Naive thymus-derived CD4-positive, alpha-beta T cell (primary cell): ENCODE data around the gene ZFAND3. TPM values are rescaled to one million over a fixed set of nuclear protein-coding genes. Genes with fewer than 3 reads are reported as not detected.

Source experiments
- ATAC-seq: fragments of 150-1000 bp; cut with Tn5 transposase; 2 replicates; pipeline ENCODE4 v1.10.0; 2021; ENCODE audit warnings: mild to moderate bottlenecking, moderate library complexity
- CTCF ChIA-PET: fragments of 350-600 bp; sonication (Branson Sonifier 250); formaldehyde crosslinking; loops from one replicate; lab custom pipeline; 2021; ENCODE audit warnings: antibody characterized with exemption; lab: Charles Lee
- POLR2A ChIA-PET: fragments of 350-600 bp; sonication (Branson Sonifier 250); formaldehyde crosslinking; loops from one replicate; lab custom pipeline; 2021; ENCODE audit warnings: antibody characterized with exemption, inconsistent platforms; lab: Charles Lee
- DNase-seq, 9 donors: peaks; one replicate each; pipeline versions ENCODE4 v3.0.0 to v3.0.0-alpha.2; 2020 to 2022; ENCODE audit warnings: mixed read lengths in 1 of 9
- H3K27ac ChIP-seq: one replicate; pipeline ENCODE4 v1.7.0; 2013; ENCODE audit warnings: mild to moderate bottlenecking, low read depth, low read length, moderate library complexity
- H3K27me3 ChIP-seq, 2 donors: one replicate each; pipeline ENCODE4 v1.7.0; 2013; ENCODE audit warnings: low read length in 2 of 2, mild to moderate bottlenecking in 2 of 2, moderate library complexity in 2 of 2; ENCODE audit not compliant: control insufficient read depth in 2 of 2, insufficient read depth in 2 of 2
- H3K36me3 ChIP-seq, 3 experiments: 1 replicate in 2 of 3; 2 replicates in 1 of 3; pipeline ENCODE4 v1.7.0; 2013; ENCODE audit warnings: low read length in 3 of 3, mild to moderate bottlenecking in 3 of 3, moderate library complexity in 1 of 3; ENCODE audit not compliant: insufficient read depth in 3 of 3, control insufficient read depth in 2 of 3
- H3K4me1 ChIP-seq, 2 donors: one replicate each; pipeline ENCODE4 v1.7.0; 2013; ENCODE audit warnings: low read length in 2 of 2, mild to moderate bottlenecking in 2 of 2, moderate library complexity in 1 of 2; ENCODE audit not compliant: control insufficient read depth in 2 of 2, insufficient read depth in 2 of 2
- H3K4me3 ChIP-seq: 2 replicates; pipeline ENCODE4 v1.7.0; 2013; ENCODE audit warnings: mild to moderate bottlenecking, low read length
- H3K9me3 ChIP-seq, 3 experiments: 1 replicate in 2 of 3; 2 replicates in 1 of 3; pipeline ENCODE4 v1.7.0; 2013; ENCODE audit warnings: low read length in 3 of 3; ENCODE audit not compliant: control insufficient read depth in 2 of 3
- H3K27ac Mint-ChIP-seq, 9 donors: one replicate each; pipeline ENCODE4 v1.8.0; 2020 to 2022; ENCODE audit warnings: mixed read lengths in 9 of 9, mild to moderate bottlenecking in 8 of 9, moderate library complexity in 5 of 9, inconsistent platforms in 2 of 9
- H3K27me3 Mint-ChIP-seq, 5 donors: one replicate each; pipeline ENCODE4 v1.8.0; 2021 to 2022; ENCODE audit warnings: mixed read lengths in 5 of 5, mild to moderate bottlenecking in 1 of 5
- H3K36me3 Mint-ChIP-seq, 5 donors: one replicate each; pipeline ENCODE4 v1.8.0; 2020 to 2022; ENCODE audit warnings: mixed read lengths in 5 of 5, mild to moderate bottlenecking in 3 of 5, inconsistent platforms in 1 of 5
- H3K4me1 Mint-ChIP-seq, 7 donors: one replicate each; pipeline ENCODE4 v1.8.0; 2020 to 2022; ENCODE audit warnings: mixed read lengths in 7 of 7, mild to moderate bottlenecking in 3 of 7, inconsistent platforms in 1 of 7
- H3K4me3 Mint-ChIP-seq, 10 donors: one replicate each; pipeline ENCODE4 v1.8.0; 2020 to 2022; ENCODE audit warnings: mild to moderate bottlenecking in 10 of 10, mixed read lengths in 10 of 10, moderate library complexity in 6 of 10, inconsistent platforms in 2 of 10
- H3K9me3 Mint-ChIP-seq, 11 donors: one replicate each; pipeline ENCODE4 v1.8.0; 2020 to 2022; ENCODE audit warnings: mixed read lengths in 11 of 11, mild to moderate bottlenecking in 4 of 11, inconsistent platforms in 1 of 11, moderate library complexity in 1 of 11
- intact Hi-C, 2 donors: fragments of 100-400 bp; cut with micrococcal nuclease; formaldehyde crosslinking; loops; one replicate each; pipeline ENCODE4 v1.15.1; 2023
- polyA plus RNA-seq, 2 donors: library from polyadenylated mRNA; unstranded; fragments of 300-500 nt; fragmentation: Illumina TruSeq; gene quantifications; one replicate each; pipeline ENCODE4 v1.2.3, GENCODE V29; 2021
- total RNA-seq, 6 experiments: library from RNA in 5 of 6; stranded (reverse) in 5 of 6; gene quantifications; 1 replicate in 5 of 6; 2 replicates in 1 of 6; pipeline ENCODE4 v1.2.3 and lab custom pipeline; 2021 to 2026

ZFAND3 gene
- total and polyA plus RNA-seq, 7 experiments from 2014 or later: 3.5 to 55.0 (median 37.1) TPM

DNA sequence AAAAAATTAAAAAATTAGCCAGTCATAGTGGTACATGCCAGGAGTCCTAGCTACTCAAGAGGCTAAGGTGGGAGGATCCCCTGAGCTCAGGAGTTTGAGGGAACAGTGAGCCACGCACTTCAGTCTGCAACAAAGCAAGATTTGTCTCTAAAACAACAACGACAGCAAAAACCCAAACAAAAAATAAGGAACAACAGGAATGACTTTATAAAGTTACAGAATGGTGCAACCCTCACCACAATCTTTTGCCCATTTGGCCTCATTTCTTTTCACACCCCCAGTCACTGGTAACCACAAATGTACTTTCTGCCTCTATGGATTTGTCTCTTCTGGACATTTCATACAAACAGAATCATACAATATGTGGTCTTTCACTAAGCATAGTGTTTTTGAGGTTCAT lies 16.7 kb upstream of the ZFAND3 start:
- Mint-ChIP-seq H3K27ac (no peak overlapping the region), H3K4me1 (peaks cover 0 to 7% (median 0%) of the 10 kb centered on the region in 7 donors), H3K27me3 (peaks cover 0 to 17% (median 0%) of the 10 kb centered on the region in 5 donors), H3K4me3 (no peak overlapping the region), H3K9me3 (no peaks in the 10 kb centered on the region), H3K36me3 (no peaks in the 10 kb centered on the region)
- DNase-seq: no peak
- H3K9me3 ChIP-seq: no peaks in the 10 kb centered on the region
- CTCF ChIA-PET: no interaction called here
- ATAC-seq: peak; percentile 31
- no peaks in the 10 kb centered on the region for H3K36me3 ChIP-seq
- H3K4me3 ChIP-seq: no peak overlapping the region
- no peaks in the 10 kb centered on the region for H3K4me1 ChIP-seq
- no peaks in the 10 kb centered on the region for H3K27me3 ChIP-seq
- POLR2A ChIA-PET: interaction anchor here (0.6 kb wide), 1 partner anchor 1158 kb away, joined by 3 read pairs; no protein-coding TSS in a partner anchor
- intact Hi-C loops: no loop called here
- H3K27ac ChIP-seq: no peak overlapping the region

DNA sequence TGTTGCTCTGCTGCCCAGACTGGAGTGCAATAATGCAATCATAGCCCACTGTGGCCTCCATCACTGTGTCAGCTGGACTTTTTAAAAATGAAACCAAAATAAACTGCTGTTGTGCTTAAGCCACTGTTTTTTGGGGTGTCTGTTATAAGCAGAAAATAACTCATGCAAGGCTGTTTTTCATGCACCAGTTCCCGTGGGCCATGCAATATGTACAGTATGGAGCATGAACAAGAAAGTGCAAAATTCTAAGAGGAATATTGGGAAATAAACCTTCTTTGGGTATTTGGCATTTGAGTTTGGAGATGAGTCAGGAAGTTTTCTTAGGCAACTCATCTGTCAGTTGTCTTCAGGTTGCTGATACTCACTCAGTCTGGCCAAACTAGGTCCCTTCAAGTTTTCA lies 14.9 kb upstream of the ZFAND3 start:
- H3K4me3 Mint-ChIP-seq: no peak overlapping the region
- intact Hi-C loops: no loop called here
- H3K4me1 ChIP-seq: no peaks in the 10 kb centered on the region
- DNase-seq (no peak), ATAC-seq (no peak)
- no peak overlapping the region for H3K27ac ChIP-seq
- H3K4me1 Mint-ChIP-seq: peaks cover 0 to 7% (median 0%) of the 10 kb centered on the region in 7 donors
- H3K36me3 Mint-ChIP-seq: no peaks in the 10 kb centered on the region
- ChIA-PET POLR2A (interaction anchor here (1.1 kb wide), 1 partner anchor 14 kb away, joined by 3 read pairs; no protein-coding TSS in a partner anchor), CTCF (no interaction called here)
- H3K27ac Mint-ChIP-seq: no peak overlapping the region
- no peaks in the 10 kb centered on the region for H3K27me3 ChIP-seq
- no peaks in the 10 kb centered on the region for H3K36me3 ChIP-seq
- H3K9me3 Mint-ChIP-seq: no peaks in the 10 kb centered on the region
- no peaks in the 10 kb centered on the region for H3K9me3 ChIP-seq
- peaks cover 0 to 22% (median 5%) of the 10 kb centered on the region in 5 donors for H3K27me3 Mint-ChIP-seq
- no peak overlapping the region for H3K4me3 ChIP-seq

DNA sequence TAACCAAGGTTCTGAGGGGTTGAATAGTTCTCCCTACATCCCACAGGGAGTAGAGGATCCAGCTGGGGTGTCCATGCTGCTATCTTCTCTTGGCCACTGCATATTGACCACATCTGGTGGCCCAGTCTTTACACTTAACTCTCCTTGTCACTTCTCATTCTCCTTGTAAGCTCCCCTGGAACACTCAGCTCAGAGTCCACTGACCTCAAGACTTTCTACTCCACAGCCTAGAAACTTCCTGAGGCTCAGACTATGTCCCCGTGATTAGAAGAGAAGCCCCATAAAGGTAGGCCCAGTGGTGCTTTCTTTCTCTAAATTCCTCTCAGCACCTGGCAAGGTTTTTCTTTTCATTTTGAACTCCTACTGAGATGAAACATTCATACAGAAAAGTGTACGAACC lies 13.3 kb upstream of the ZFAND3 start:
- CTCF ChIA-PET: no interaction called here

DNA sequence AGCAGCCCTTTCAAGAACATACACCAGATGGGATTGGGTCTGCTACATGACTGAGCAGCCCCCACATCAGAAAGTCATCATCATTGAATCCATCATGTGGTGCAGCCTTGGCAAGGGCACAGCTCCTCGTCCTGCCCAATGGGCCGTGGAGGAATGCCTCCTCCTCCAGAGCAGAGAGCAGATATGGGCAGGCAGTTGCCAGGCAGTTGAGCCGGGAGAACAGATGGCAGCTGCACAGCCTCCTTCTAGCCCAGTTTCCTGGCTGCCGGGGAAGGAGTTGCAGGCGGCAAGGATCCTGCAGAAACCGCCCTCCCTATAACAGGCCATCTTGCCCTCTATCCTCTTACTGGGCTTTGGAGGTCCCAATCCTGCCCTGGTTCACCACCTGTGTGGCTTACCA lies 11.9 kb upstream of the ZFAND3 start:
- H3K4me1 ChIP-seq: no peaks in the 10 kb centered on the region
- H3K27ac ChIP-seq: no peak overlapping the region
- H3K4me3 Mint-ChIP-seq: no peak overlapping the region
- POLR2A ChIA-PET: no interaction called here
- H3K36me3 Mint-ChIP-seq: no peaks in the 10 kb centered on the region
- H3K4me1 Mint-ChIP-seq: peaks cover 0 to 6% (median 0%) of the 10 kb centered on the region in 7 donors
- no peaks in the 10 kb centered on the region for H3K9me3 Mint-ChIP-seq
- ATAC-seq (no peak), DNase-seq (no peak)
- no peaks in the 10 kb centered on the region for H3K36me3 ChIP-seq
- peaks cover 3 to 21% (median 5%) of the 10 kb centered on the region in 5 donors for H3K27me3 Mint-ChIP-seq
- H3K27ac Mint-ChIP-seq: no peak overlapping the region
- no peak overlapping the region for H3K4me3 ChIP-seq
- intact Hi-C loops: no loop called here
- H3K9me3 ChIP-seq: no peaks in the 10 kb centered on the region
- CTCF ChIA-PET: no interaction called here
- no peaks in the 10 kb centered on the region for H3K27me3 ChIP-seq

More for the DNA sequence above, 13.3 kb upstream of the ZFAND3 start:
- Mint-ChIP-seq H3K27me3 (peaks cover 0 to 20% (median 5%) of the 10 kb centered on the region in 5 donors), H3K36me3 (no peaks in the 10 kb centered on the region), H3K4me1 (peaks cover 0 to 7% (median 0%) of the 10 kb centered on the region in 7 donors), H3K4me3 (no peak overlapping the region), H3K9me3 (no peaks in the 10 kb centered on the region), H3K27ac (no peak overlapping the region)
- no peak for DNase-seq
- Histone ChIP-seq H3K36me3 (no peaks in the 10 kb centered on the region), H3K27ac (no peak overlapping the region), H3K9me3 (no peaks in the 10 kb centered on the region), H3K4me1 (no peaks in the 10 kb centered on the region), H3K27me3 (no peaks in the 10 kb centered on the region), H3K4me3 (no peak overlapping the region)
- intact Hi-C loops: no loop called here
- POLR2A ChIA-PET: interaction anchor here (1.1 kb wide), 1 partner anchor 67 kb away, joined by 3 read pairs; no protein-coding TSS in a partner anchor
- ATAC-seq: no peak

DNA sequence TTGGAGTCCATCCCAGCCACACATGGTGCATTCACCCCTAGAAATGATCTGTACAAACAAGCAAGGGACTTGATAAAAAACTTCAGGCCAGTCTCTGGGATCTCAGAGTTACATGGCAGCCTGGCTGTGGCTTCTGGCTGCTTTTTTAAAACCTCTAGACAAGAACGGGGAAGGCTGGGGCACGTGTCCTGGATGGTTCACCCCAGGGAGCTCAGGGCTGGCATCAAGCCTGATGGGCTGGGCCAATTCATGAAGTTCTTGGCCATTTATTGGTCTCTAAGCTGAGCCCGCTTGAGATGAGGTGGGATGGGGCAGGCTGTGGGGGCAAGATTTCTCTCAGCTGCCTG lies 10.4 kb upstream of the ZFAND3 start:
- Histone ChIP-seq H3K36me3 (no peaks in the 10 kb centered on the region), H3K27ac (no peak overlapping the region), H3K27me3 (no peaks in the 10 kb centered on the region), H3K9me3 (no peaks in the 10 kb centered on the region), H3K4me1 (no peaks in the 10 kb centered on the region), H3K4me3 (no peak overlapping the region)
- Mint-ChIP-seq H3K9me3 (no peaks in the 10 kb centered on the region), H3K4me3 (no peak overlapping the region), H3K27me3 (peaks cover 3 to 19% (median 5%) of the 10 kb centered on the region in 5 donors), H3K4me1 (peaks cover 0 to 5% (median 0%) of the 10 kb centered on the region in 7 donors), H3K27ac (no peak overlapping the region), H3K36me3 (no peaks in the 10 kb centered on the region)
- ATAC-seq (no peak), DNase-seq (no peak)
- CTCF ChIA-PET: no interaction called here
- POLR2A ChIA-PET: interaction anchor here (2.3 kb wide), 1 partner anchor 10 kb away, joined by 6 read pairs; no protein-coding TSS in a partner anchor
- intact Hi-C loops: no loop called here

DNA sequence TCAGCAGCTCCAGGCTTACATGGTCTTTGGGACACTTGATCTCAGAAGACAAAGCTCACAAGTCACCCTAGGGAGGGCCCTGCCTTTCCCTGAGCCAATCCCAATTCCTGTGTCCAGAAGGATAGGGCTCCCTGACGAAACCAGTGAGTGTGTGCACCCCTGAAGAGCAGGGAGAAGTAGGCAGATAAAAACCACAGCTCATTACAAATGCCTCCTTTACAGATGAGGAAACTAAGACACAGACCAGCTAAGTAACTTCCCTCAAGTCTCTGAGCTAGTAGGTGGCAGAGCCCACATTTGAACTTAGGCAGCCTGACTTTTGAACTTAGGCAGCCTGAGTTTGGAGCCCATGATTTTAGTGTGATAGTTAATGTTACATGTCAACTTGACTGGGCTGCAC lies 6.7 kb upstream of the ZFAND3 start:
- Mint-ChIP-seq H3K36me3 (peaks cover 0 to 2% (median 0%) of the 10 kb centered on the region in 5 donors), H3K9me3 (no peaks in the 10 kb centered on the region), H3K4me3 (no peak overlapping the region), H3K4me1 (peaks cover 3 to 13% (median 10%) of the 10 kb centered on the region in 7 donors), H3K27ac (no peak overlapping the region), H3K27me3 (peaks cover 3 to 44% (median 5%) of the 10 kb centered on the region in 5 donors)
- H3K27ac ChIP-seq: no peak overlapping the region
- DNase-seq (no peak), ATAC-seq (no peak)
- no peak overlapping the region for H3K4me3 ChIP-seq
- H3K36me3 ChIP-seq: no peaks in the 10 kb centered on the region
- ChIA-PET POLR2A (interaction anchor here (1.2 kb wide), 1 partner anchor 13 kb away, joined by 4 read pairs; no protein-coding TSS in a partner anchor), CTCF (no interaction called here)
- peaks cover under 1 to 6% of the 10 kb centered on the region in 2 donors for H3K4me1 ChIP-seq
- H3K9me3 ChIP-seq: no peaks in the 10 kb centered on the region
- no peaks in the 10 kb centered on the region for H3K27me3 ChIP-seq
- intact Hi-C loops: loop anchor here in 1 of 2 donors (10.0 kb wide), 1 partner anchor 458 kb away; the partner anchor contains the start of gene RNF8

DNA sequence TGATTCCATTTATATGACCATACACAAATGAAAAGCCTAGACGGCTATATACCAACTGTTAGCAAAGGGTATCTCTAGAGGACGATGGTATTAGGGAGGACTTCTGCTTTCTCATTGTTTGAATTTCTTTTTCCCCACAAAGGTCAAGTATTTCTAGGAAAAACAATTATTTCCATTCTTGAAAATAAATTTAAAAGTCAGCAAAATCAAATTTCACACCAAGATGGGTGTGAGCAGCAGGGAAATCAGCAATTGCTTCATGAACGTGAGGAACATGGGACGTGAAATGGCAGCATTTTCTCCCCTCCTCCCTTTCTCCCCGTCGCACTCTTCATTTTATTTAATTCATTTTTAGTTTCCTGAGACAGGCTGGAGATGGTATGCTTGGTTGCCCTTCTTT lies 5.2 kb upstream of the ZFAND3 start:
- ChIA-PET CTCF (no interaction called here), POLR2A (no interaction called here)
- H3K27me3 ChIP-seq: no peaks in the 10 kb centered on the region
- Mint-ChIP-seq H3K4me3 (no peak overlapping the region), H3K36me3 (peaks cover 0 to 2% (median 0%) of the 10 kb centered on the region in 5 donors), H3K27ac (no peak overlapping the region), H3K4me1 (peaks cover 8 to 25% (median 18%) of the 10 kb centered on the region in 7 donors), H3K27me3 (peaks cover 0 to 35% (median 3%) of the 10 kb centered on the region in 5 donors), H3K9me3 (no peaks in the 10 kb centered on the region)
- no peak overlapping the region for H3K4me3 ChIP-seq
- ATAC-seq (no peak), DNase-seq (no peak)
- intact Hi-C loops: loop anchor here in 1 of 2 donors (10.0 kb wide), 1 partner anchor 460 kb away; the partner anchor contains the start of gene RNF8
- H3K4me1 ChIP-seq: peaks cover 6 to 8% of the 10 kb centered on the region in 2 donors
- H3K36me3 ChIP-seq: peaks cover 0 to 4% (median 0%) of the 10 kb centered on the region in 3 experiments
- H3K9me3 ChIP-seq: no peaks in the 10 kb centered on the region
- no peak overlapping the region for H3K27ac ChIP-seq
